Measurements from ENCODE around the gene ARHGAP26.

GRCh38 chr5:143080982-143081381, 310.8 kb downstream of the ARHGAP26 start:
- TF ChIP-seq REST (IDR thresholded peaks at IDR 0.05; ENCODE audit: insufficient read depth in 1 of 2, low read depth in 2 of 2, low read length in 2 of 2) = no peak
- no peak for TF ChIP-seq TAF1 (IDR thresholded peaks at IDR 0.05; ENCODE audit: borderline replicate concordance, insufficient read depth, low read length)
- no peak for TF ChIP-seq POLR2AphosphoS5 (IDR thresholded peaks at IDR 0.05; ENCODE audit: low read depth, low read length)
- no peak for TF ChIP-seq SIN3A (IDR thresholded peaks at IDR 0.05; ENCODE audit: borderline replicate concordance, insufficient read depth, low read length)

Data from PFSK-1 (cell line).